Neutrophil (primary cell): ENCODE data around the gene IZUMO1.

Experiments used
- H3K27ac ChIP-seq: fragments of 200-600 bp; sonication (generic); 2 replicates; pipeline ENCODE4 v1.5.1; 2016; ENCODE audit warnings: mild to moderate bottlenecking, moderate library complexity
- H3K27me3 ChIP-seq: fragments of 200-600 bp; sonication (generic); 2 replicates; pipeline ENCODE4 v1.6.0; 2016; ENCODE audit warnings: mild to moderate bottlenecking
- H3K36me3 ChIP-seq: fragments of 200-600 bp; sonication (generic); 2 replicates; pipeline ENCODE4 v1.5.1; 2017
- H3K4me1 ChIP-seq, 2 experiments: fragments of 200-600 bp in 1 of 2; sonication (generic) in 1 of 2; 1 replicate in 1 of 2; 2 replicates in 1 of 2; pipeline versions ENCODE4 v1.5.1 to v1.6.1; 2013 to 2016; ENCODE audit warnings: low read depth in 1 of 2, low read length in 1 of 2, mild to moderate bottlenecking in 1 of 2, moderate library complexity in 1 of 2; ENCODE audit not compliant: control insufficient read depth in 1 of 2, insufficient read depth in 1 of 2
- H3K4me3 ChIP-seq, 2 experiments: fragments of 200-600 bp in 1 of 2; sonication (generic) in 1 of 2; 1 replicate in 1 of 2; 2 replicates in 1 of 2; pipeline ENCODE4 v1.5.1; 2013 to 2016; ENCODE audit warnings: low read depth in 1 of 2, low read length in 1 of 2, mild to moderate bottlenecking in 1 of 2, moderate library complexity in 1 of 2
- H3K9me3 ChIP-seq: fragments of 200-600 bp; sonication (generic); 2 replicates; pipeline ENCODE4 v1.5.1; 2016
- TF ChIP-seq, protein P1 (sequence below): fragments of 200-600 bp; sonication (generic); IDR thresholded peaks from 2 replicates; pipeline ENCODE4 v1.5.1; 2016; ENCODE audit warnings: antibody characterized with exemption

Gene IZUMO1

DNA sequence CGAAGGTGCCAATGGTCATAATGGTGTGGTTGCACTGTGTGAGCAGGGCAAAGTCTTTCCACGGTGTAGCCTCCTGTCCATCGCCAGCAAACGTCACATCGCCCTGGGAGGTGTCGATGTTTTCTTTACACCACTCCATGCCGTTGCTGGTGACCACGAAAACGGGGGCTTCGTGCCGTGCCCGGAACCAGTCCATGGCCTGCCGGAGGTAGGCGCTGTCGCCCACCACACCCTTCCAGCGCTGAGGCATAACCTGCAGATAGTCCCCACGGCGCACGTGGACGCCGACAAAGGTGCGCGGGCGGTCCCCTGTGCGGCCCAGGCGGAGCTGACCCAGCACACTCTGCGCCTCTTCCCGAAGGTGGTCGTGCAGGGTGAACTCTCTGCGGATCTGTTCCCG lies 3.6 kb upstream of the IZUMO1 start:
- TF ChIP-seq, protein P1, sequence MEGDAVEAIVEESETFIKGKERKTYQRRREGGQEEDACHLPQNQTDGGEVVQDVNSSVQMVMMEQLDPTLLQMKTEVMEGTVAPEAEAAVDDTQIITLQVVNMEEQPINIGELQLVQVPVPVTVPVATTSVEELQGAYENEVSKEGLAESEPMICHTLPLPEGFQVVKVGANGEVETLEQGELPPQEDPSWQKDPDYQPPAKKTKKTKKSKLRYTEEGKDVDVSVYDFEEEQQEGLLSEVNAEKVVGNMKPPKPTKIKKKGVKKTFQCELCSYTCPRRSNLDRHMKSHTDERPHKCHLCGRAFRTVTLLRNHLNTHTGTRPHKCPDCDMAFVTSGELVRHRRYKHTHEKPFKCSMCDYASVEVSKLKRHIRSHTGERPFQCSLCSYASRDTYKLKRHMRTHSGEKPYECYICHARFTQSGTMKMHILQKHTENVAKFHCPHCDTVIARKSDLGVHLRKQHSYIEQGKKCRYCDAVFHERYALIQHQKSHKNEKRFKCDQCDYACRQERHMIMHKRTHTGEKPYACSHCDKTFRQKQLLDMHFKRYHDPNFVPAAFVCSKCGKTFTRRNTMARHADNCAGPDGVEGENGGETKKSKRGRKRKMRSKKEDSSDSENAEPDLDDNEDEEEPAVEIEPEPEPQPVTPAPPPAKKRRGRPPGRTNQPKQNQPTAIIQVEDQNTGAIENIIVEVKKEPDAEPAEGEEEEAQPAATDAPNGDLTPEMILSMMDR: no peak
- H3K27ac ChIP-seq: no peak overlapping the region
- peaks cover 97% of the 10 kb centered on the region for H3K27me3 ChIP-seq
- H3K9me3 ChIP-seq: no peaks in the 10 kb centered on the region
- no peak overlapping the region for H3K4me3 ChIP-seq
- no peaks in the 10 kb centered on the region for H3K36me3 ChIP-seq
- H3K4me1 ChIP-seq: no peaks in the 10 kb centered on the region

DNA sequence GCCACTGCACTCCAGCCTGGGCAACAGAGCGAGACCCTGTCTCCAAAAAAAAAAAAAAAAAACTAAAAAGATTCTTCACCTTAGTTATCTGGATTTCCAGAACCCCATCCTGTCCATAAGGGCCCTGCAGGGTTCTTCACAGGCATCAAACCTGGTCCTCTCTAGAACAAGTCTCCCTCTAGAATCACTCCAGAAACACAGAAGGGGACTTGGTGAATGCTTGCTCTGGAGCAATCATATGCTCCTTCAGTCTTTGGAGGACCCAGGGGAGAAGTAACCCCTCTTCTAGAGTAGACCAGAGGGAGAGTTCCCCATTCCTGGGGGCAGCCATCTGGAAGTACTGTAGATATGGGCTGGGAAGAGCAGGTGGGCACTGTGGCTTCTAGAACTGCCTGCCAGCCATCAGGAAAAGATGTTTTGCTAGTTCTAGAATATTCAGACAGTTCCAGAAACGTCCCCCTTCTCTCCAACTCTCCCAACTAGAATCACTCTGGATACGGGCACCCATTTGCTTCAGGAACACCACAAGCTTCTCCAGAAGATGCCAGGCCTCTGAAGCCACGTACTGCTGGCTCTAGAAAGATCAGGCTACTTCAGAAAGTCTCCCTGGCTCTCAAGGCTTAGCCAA lies 3.0 kb upstream of the IZUMO1 start:
- Histone ChIP-seq H3K4me1 (no peaks in the 10 kb centered on the region), H3K4me3 (no peak overlapping the region), H3K27me3 (peaks cover 97% of the 10 kb centered on the region), H3K27ac (no peak overlapping the region), H3K9me3 (no peaks in the 10 kb centered on the region), H3K36me3 (no peaks in the 10 kb centered on the region)
- TF ChIP-seq, protein P1: no peak

DNA sequence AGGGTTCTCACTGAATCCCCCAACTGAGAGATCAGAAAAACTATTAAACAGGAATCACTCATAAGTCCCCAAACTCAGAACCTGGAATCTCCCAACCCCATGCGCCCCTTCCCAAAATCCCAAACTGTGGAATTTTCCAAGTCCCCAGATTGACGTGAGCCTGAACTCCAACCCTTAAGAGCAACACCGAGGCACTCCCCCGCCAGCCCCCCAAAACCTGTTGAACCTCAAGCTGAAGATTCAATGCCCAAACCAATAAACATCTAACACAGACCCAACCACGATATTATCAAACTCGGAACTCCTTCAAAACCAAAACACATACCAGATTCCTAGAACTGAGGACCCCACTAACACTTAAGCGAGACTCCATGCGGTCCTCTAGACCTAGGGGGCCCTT lies 599 bp downstream of the IZUMO1 start:
- H3K36me3 ChIP-seq: no peaks in the 10 kb centered on the region
- peaks cover 96% of the 10 kb centered on the region for H3K27me3 ChIP-seq
- no peak overlapping the region for H3K27ac ChIP-seq
- no peaks in the 10 kb centered on the region for H3K9me3 ChIP-seq
- TF ChIP-seq, protein P1: no peak
- H3K4me1 ChIP-seq: no peaks in the 10 kb centered on the region
- H3K4me3 ChIP-seq: no peak overlapping the region

DNA sequence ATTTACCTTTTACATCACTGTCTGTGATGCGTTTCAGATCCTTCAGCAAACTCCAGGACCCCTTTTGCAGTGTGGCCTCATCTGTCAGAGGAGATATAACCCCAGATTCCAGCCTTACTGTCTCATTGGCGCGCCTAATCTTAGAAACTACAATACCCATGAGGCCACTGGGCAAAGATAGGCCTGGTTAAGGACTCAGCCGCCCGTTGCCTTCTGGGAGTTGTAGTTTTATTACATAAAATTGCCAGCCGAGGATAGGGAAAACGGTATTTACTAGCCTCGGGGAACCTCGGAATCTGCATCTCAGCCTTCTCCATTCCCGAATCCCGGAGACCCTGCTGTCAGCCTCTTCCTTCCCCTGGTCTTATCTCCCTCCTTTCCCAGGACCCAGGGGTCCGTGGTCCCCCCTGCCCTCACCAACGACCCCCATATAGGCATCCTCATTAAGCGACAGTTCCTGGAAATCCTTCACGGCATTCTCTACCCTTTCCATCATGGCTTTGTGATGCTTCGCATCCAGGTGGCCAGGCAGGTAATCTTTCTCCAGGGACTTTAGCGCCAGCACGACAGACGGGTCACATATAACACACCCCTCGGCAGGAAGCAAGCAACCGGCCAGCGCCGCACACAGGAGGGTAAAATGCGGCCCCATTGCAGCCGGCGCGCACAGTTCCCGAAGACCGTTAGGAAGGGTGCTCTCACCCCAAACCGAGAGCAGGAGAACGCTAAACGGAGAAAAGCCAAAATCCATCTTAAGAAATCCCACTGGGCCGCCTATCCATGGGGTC lies 1.3 kb downstream of the IZUMO1 start:
- H3K4me3 ChIP-seq: no peak overlapping the region
- TF ChIP-seq, protein P1: no peak
- no peaks in the 10 kb centered on the region for H3K9me3 ChIP-seq
- no peaks in the 10 kb centered on the region for H3K36me3 ChIP-seq
- no peaks in the 10 kb centered on the region for H3K4me1 ChIP-seq
- peaks cover 96% of the 10 kb centered on the region for H3K27me3 ChIP-seq
- H3K27ac ChIP-seq: no peak overlapping the region

DNA sequence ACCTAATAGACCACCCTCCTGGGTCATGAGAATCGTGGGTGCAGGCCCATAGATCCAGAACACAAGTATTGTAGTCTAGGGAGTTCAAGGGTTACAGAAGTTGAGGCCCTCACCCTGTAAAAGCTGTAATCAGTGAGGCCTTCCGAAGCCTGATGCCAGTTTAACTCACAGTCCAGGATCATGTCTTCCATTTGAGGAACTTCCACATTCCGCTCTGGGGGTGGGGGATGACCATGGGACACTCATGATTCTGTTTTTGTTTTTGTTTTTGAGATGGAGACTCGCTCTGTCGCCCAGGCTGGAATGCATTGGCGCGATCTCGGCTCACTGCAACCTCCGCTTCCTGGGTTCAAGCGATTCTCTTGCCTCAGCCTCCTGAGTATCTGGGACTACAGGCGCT lies 4.6 kb downstream of the IZUMO1 start:
- Histone ChIP-seq H3K4me1 (peaks cover 6 to 11% of the 10 kb centered on the region in 2 experiments), H3K36me3 (no peaks in the 10 kb centered on the region), H3K27ac (no peak overlapping the region), H3K4me3 (no peak overlapping the region), H3K9me3 (no peaks in the 10 kb centered on the region), H3K27me3 (peaks cover 99% of the 10 kb centered on the region)
- TF ChIP-seq, protein P1: no peak
